ENCODE measurements around the gene MRAP2. TPM values are rescaled to one million over a fixed set of nuclear protein-coding genes. Genes with fewer than 3 reads are reported as not detected.

Gene MRAP2
- 0.72 TPM for total RNA-seq
- long read RNA-seq, result 0 reads

DNA sequence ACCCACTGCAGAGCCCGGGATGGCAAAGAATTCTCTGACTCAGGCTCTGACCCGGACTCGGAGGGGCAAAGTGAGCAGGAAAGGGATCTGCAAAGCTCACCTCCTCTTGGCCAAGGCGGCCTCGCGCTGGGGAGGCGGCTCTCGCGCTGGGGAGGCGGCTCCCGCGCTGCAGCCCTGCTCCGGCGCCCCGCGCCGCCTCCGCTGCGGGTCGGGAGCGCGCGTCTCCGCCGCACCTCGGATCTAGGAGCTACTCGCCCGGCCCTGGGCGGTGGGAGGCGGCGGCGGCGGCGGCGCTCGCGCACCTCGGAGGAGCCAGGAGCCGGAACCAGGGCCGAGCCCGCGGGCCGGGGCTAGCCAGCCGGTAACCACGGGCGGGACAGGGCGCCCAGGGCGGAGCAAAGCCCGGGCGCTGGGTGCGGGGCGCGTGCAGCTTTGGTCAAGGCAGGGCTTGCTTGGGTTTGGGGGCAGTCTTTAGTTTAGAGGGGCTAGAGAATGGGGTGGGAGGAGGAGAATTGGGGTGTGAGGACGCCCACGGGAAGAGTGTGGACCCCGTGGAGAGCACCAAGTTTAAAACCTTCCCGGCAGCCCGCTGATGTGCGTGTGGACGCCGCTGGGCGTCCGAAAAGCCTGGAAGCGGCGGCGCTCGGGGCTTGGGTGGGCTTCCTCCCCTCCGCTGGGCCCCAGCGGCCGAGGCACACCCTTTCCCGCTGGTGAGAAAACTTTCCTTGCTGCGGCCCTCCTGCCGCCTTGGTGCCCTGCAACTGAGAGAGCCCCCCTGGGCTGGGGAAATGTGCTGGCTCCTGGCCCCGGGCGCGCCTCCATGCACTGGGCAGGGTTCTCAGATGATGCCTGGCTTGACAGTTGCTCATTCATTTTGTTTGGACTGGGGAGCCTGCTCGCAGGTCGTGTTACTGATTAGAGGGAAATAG, at the start of gene MRAP2:
Gene MRAP2, plus strand, starts transcription at position 250 of the 929 bp plus-strand sequence. CDS start 21,547 bp downstream, outside the sequence.
- TF ChIP-seq, protein P1, sequence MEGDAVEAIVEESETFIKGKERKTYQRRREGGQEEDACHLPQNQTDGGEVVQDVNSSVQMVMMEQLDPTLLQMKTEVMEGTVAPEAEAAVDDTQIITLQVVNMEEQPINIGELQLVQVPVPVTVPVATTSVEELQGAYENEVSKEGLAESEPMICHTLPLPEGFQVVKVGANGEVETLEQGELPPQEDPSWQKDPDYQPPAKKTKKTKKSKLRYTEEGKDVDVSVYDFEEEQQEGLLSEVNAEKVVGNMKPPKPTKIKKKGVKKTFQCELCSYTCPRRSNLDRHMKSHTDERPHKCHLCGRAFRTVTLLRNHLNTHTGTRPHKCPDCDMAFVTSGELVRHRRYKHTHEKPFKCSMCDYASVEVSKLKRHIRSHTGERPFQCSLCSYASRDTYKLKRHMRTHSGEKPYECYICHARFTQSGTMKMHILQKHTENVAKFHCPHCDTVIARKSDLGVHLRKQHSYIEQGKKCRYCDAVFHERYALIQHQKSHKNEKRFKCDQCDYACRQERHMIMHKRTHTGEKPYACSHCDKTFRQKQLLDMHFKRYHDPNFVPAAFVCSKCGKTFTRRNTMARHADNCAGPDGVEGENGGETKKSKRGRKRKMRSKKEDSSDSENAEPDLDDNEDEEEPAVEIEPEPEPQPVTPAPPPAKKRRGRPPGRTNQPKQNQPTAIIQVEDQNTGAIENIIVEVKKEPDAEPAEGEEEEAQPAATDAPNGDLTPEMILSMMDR (IDR thresholded peaks at IDR 0.05), result no peak
- Histone ChIP-seq H3K4me3 (peak within 1 kb of the TSS; percentile 44), H3K27me3 (peaks cover 12% of the 10 kb centered on the region), H3K9me3 (no peaks in the 10 kb centered on the region), H3K27ac (no peak within 1 kb of the TSS), H3K4me1 (peaks cover 7% of the 10 kb centered on the region), H3K36me3 (no peaks in the 10 kb centered on the region)
- peak; percentile 82 for ATAC-seq
- intact Hi-C loops (cut with DNase I), result no loop called here
- peak; percentile 76 for DNase-seq

DNA sequence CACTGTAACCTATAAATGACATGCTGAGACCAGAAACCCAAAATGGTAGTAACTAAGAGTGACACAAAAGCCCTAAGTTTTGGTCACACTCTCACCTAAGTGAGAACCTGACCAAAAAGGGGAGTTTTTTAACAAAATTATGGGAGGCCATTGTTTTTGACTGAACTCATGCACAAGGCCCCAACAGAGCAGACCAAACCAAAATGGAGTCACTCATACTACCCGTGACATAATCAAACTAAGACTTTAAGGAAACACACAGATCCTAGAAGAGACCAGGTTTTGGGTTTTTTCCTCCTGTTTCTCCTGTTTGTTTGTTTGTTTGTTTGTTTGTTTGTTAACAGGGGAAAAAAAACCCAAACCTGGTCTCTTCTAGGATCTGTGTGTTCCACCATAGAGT, 49.2 kb upstream of the MRAP2 start:
- Histone ChIP-seq H3K27ac (no peak overlapping the region), H3K9me3 (no peaks in the 10 kb centered on the region), H3K36me3 (no peaks in the 10 kb centered on the region), H3K4me1 (no peaks in the 10 kb centered on the region), H3K4me3 (no peak overlapping the region), H3K27me3 (no peaks in the 10 kb centered on the region)
- DNase-seq (no peak), ATAC-seq (no peak)
- TF ChIP-seq, protein P1 (IDR thresholded peaks at IDR 0.05), result no peak
- intact Hi-C loops (cut with DNase I), result no loop called here

DNA sequence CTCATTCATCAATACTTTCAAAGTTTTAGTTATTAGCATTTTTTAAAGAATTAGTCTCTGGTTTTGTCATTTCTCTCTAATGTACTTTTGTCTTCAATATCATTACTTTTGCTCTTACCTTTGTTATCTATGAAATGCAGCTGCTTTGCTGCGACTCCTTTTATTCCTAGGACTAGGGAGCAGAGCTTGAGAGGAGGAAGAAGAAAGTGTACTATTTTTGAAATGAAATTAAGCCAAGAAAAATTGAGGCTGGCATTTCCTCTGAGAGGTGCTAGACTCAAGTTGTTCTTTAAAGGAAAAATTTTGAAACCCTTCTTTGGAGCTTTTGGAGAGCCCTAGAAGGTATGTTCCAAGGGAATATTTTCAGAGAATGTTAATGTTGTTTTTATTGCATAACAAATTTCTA, 48.3 kb upstream of the MRAP2 start:
- ATAC-seq (peak; percentile 52), DNase-seq (no peak)
- Histone ChIP-seq H3K27me3 (no peaks in the 10 kb centered on the region), H3K9me3 (no peaks in the 10 kb centered on the region), H3K27ac (no peak overlapping the region), H3K4me1 (no peaks in the 10 kb centered on the region), H3K36me3 (no peaks in the 10 kb centered on the region), H3K4me3 (no peak overlapping the region)
- intact Hi-C loops (cut with DNase I), result no loop called here
- TF ChIP-seq, protein P1 (IDR thresholded peaks at IDR 0.05), result no peak

GRCh38 chr6:83985715-83986114, 47.9 kb upstream of the MRAP2 start:
- Histone ChIP-seq H3K27ac (no peak overlapping the region), H3K27me3 (no peaks in the 10 kb centered on the region), H3K4me3 (no peak overlapping the region), H3K36me3 (no peaks in the 10 kb centered on the region), H3K4me1 (no peaks in the 10 kb centered on the region), H3K9me3 (no peaks in the 10 kb centered on the region)
- intact Hi-C loops (cut with DNase I), result no loop called here
- ATAC-seq (no peak), DNase-seq (no peak)
- TF ChIP-seq, protein P1 (IDR thresholded peaks at IDR 0.05), result no peak

DNA sequence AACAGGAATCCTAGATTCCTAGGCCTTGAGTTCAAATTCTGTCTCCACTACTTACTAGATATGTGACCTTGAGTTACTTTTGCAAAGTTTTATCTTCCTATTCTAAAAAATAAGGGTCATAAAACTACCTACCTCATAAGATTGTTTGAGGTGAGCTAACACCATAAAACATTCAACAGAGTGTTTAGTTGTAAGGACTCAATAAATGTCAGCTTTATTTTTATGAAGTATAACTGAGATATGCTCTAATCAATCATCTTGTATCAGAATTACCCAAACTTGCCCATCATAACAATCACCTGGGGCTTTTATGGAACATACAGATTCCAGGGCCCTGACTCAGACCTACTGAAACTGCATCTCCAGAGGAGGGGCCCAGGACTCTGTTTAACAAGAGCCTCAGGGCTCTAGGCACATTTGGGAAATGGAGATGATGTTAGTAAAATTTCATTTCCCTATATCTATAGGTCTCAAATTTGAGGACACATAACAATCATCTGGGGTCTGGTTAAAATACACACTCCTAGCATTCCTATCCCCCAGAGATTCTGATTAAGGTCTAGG, 35.5 kb upstream of the MRAP2 start:
- H3K9me3 ChIP-seq, result no peaks in the 10 kb centered on the region
- no peak overlapping the region for H3K27ac ChIP-seq
- intact Hi-C loops (cut with DNase I), result no loop called here
- DNase-seq, result no peak
- ATAC-seq, result no peak
- no peaks in the 10 kb centered on the region for H3K36me3 ChIP-seq
- TF ChIP-seq, protein P1 (IDR thresholded peaks at IDR 0.05), result no peak
- no peaks in the 10 kb centered on the region for H3K27me3 ChIP-seq
- no peak overlapping the region for H3K4me3 ChIP-seq
- H3K4me1 ChIP-seq, result no peaks in the 10 kb centered on the region

Measured in upper lobe of right lung (tissue), 1 donor.